Neural progenitor cell (in vitro differentiated cells): ENCODE measurements around the gene FBP1.

Experiments
- CTCF ChIP-seq: fragments of 200-600 bp; sonication (generic); IDR thresholded peaks from 2 replicates; pipeline ENCODE4 v1.5.1; 2017; ENCODE audit warnings: antibody characterized with exemption, mild to moderate bottlenecking
- EZH2 ChIP-seq: fragments of 200-600 bp; sonication (generic); IDR thresholded peaks from 2 replicates; pipeline ENCODE4 v1.6.1; 2017; ENCODE audit warnings: antibody characterized with exemption, mild to moderate bottlenecking, moderate library complexity

- TF ChIP-seq CTCF, result no peak
- no peak for TF ChIP-seq EZH2
Observed at GRCh38 chr9:94619026-94619425, 20.3 kb downstream of the FBP1 start.
